Activated CD8-positive, alpha-beta memory T cell treated with anti-CD3 and anti-CD28 coated beads, Interleukin-2, amount 50 U/mL, for 1 hour (primary cell): ENCODE data around the gene PCDH9.

Source experiments
- DNase-seq: peaks from one replicate; pipeline ENCODE4 v3.0.0-alpha.2; 2020; ENCODE audit errors: extremely low read depth

The PCDH9 gene

DNA sequence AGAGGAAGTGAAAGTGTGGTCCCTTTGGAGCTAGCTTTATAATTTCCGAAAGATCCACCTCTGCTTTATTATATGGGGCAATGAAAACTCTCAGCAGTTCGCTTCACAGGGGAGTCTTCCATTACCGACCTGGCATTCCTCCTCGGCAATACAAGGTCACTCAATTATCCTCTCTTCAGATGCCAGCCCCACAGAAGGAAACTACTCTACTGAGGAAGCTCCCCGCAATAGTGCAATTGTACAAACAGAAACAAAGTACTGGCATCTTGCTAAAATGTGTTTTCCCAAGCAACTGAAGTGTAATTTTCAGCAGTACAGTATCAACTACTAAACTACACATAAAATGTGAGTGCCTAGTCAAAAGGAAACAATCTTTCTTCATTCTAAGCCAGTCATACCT lies 702.0 kb downstream of the PCDH9 start:
- DNase-seq = no peak

DNA sequence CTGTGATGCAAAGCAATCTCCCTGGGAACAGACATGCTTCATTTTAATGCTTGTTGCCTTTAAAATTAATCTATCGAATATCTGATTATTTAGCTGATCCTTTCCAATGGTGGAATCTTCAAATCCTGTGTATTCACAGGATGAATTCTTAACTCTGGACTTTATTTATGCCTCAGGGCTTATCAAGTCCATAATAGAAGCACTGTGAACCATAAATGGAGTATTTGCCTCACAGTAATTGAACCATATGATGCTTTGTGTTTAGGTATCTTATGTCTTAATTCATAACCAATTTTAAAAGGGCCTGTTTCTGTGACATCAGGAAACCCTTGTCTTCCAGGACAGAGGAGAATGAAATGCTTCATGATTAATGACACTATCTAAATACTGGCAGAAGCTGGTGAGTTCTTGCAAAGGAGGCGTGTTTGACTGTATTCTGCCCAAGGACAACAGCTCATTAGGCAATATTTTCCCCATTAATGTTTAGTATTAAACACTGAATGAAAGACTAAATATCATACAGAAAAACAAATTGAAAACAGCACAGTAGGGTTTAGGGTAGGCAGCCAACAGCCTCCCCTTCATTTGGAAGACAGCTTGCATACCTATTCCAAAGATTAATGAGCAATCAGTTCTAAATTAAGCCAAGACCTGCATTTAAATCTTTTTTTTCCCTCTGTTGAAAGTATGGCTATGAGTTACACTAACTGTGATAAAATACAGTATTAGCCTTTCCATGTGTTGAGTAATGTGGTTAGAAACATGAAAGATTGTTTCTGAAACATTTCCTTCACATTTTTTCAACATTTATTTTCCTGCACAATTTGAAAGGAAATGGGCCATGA lies 709.4 kb downstream of the PCDH9 start:
- no peak for DNase-seq

DNA sequence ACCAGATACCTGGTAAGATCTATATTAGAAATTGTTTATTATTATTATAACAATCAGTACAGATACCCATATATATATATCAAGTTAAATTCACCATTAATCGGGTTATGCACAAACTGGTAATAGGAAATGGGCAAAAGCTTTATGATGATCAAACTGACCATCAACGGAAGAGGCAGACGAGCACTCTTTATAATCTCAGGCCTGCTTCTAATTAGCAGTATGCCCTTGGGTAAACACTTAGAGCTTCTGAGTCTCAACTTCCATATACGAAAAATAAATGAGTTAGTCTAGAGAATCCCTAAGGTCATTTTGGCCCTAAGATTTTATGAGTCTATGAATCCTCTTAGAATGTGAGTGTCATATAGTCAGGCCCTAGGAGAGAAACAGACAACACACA lies 710.9 kb downstream of the PCDH9 start:
- no peak for DNase-seq

DNA sequence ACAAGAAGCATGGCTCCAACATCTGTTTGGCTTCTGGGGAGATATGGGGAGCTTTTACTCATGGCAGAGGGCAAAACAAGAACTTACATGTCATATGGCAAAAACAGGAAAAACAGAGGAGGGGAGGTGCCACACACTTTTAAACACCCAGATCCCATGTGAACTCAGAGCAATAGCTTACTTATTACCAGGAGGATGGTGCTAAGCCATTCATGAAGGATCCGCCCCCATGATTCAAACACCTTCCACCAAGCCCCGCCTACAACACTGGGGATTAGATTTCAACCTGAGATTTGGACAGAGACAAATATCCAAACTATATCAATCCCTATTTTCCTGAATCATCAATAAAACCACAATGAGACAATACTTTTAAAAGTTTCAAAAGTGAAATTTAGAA lies 712.1 kb downstream of the PCDH9 start:
- no peak for DNase-seq

DNA sequence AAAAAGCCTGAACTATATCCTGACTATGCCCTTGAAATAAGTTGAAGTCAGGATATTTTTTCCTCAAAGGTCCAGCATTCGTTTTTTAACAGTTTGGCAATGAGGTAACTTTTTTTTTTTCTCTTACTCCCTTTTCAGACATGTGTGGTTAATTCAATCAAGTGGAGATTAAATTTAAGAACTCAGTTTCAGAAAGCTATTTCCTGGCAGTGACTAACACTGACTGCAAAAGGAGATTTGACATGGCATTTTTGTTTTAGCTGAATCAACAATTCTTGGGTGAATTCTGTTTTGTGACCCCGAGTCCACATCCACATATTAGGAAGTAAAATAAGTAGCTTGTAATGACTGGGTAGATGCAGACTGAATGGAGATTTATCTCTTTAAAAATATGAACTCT lies 716.4 kb downstream of the PCDH9 start:
- DNase-seq = no peak

DNA sequence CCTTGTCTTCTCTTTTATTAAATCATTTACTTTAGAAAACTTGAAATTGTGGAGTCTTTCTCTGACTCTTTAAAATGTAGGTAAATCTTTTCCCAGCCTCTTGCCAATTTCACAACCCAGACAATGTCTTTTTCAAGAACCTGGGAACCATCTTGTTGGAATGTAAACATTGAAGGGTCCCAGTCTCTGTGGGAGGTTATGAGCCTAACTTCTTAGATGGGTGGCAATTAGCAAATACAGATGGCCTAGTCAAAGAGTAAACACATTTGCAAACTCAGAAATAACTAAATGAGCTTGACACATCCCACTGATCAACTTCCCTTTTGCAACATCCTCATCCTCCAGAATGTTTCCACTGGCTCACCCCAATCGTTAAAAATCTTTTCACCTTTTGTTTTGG lies 721.0 kb downstream of the PCDH9 start:
- DNase-seq = no peak

DNA sequence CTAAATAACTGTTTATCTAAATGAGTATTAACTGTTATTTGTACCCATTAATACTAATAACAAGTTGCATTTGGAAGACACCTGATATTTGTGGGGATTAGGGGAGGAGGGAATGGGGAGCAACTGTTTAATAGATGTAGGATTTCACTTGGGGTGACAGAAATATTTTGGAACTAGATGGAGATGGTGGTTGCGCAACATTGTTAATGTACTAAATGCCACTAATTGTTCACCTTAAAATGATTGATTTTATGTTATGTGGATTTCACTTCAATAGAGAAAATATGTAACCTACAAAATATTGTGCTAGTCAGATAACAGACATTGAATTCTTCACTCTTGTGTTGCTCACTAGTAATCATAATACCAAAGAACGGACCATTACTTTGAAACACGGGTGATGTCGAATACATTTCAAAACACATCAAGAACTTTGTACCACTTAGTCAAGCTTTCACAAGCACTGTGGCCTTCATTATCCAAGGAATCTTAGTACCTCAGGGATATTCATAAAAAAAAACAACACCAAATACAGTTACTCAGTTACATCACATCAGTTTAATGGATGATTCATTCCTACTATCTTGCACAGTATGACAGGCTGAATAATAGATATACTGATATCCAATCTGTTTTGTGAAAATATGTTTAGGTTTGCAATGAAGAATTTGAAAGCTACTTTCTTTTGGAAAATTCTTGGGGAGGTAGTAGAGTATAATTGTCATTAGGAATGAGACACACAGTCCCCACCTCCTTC lies 721.8 kb downstream of the PCDH9 start:
- DNase-seq = no peak

DNA sequence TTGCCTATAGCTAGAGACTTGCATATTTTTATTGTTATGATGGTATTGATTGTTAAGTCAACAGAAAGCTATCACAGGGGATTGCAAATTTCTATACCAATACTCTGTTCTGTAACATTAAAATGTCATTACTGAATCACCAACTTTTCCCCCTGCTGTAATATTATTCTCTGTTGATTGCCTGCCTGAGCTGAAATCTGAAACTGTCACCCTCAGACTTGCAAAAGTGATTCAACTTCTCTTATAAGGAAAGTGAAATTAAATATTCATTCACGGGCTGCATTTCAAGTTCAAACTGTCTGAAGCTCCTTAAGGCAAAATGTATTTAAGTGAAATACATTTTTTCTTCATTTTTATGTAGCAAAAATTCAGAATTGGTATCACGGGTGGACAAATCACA lies 723.2 kb downstream of the PCDH9 start:
- no peak for DNase-seq

DNA sequence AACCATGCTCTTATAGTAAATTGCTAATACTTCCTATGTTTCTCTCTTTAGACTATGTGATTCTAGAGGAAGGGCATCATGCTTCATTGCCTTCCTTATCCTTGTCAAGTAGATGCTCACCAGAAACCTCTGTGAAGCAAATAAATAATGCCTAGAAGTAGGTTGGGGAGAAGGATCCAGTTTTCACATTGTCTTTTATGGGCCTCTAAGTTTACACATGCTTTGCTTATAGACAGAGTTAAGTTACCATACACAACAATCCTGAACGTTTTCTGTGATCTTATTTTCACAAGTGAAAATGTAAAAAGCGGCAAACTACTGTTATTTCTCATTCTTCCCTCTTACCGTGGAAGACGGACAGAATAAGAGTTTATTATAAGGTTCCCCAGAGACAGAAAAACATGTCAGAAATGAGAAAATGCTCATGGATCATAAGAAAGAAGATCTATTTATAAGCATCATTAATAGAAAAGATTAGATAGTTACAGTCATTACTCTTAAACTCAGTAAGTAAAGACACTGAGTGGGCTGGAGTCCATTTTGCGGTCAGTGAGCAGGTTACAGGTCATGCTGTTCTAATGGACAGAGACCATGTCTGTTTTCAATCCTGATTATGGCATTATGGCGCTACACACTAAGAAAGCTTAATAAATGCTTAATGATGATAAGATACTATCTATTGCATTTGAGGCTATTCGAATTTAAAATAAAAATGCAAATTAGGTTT lies 723.9 kb downstream of the PCDH9 start:
- DNase-seq = no peak

DNA sequence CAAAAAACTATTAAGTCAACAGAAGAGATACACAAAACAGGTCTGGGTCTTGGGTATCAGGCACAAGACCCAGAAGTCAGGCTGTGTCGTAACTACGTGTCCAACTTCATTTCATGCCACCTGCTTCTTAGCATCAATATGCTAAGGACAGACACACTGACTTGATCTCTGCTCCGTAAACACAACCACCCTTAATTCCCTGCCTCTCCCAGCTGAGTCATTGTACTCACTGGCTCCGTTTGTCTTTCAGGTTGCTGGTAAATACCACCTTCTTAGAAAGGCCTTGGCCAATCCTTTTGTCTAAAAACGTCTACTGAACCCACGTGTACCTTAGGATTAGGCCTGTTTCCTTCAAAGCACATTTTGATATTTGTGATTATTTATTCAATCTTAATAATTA lies 726.2 kb downstream of the PCDH9 start:
- no peak for DNase-seq

DNA sequence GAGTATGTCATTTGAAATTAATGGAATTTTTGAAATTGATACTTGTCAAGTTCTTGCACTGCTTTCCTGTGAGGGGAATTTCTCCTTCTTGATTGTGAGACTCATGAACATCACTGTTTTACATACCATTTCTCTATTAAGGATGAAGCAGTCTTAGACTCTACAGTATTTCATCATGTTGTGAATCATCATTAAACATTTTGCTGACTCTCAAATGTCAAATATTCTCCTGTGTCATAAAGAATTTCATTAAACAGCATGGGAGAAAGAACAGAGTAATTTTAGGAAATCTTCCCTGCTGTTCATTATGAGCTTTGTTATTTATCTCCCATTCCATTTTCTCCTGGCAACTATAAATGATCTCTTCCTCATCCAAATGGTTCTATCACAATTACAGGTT lies 729.0 kb downstream of the PCDH9 start:
- no peak for DNase-seq

DNA sequence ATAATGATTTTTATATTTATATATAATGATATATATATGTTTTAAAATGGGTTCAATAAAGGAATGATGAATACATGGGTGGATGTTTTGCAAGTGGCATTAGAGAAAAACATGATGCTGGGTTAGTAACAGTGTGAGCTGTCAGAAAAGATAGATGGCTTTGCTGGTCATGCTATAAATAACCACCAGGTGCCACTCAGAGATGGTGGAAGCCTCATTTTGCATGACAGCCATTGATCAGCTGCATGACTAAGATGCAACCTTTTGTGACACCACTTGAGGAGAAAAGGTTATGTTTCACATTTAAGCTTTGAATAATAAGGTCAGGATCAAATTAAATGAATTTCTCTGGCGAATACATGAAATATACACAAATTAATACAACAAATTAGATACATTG lies 737.7 kb downstream of the PCDH9 start:
- DNase-seq = no peak

DNA sequence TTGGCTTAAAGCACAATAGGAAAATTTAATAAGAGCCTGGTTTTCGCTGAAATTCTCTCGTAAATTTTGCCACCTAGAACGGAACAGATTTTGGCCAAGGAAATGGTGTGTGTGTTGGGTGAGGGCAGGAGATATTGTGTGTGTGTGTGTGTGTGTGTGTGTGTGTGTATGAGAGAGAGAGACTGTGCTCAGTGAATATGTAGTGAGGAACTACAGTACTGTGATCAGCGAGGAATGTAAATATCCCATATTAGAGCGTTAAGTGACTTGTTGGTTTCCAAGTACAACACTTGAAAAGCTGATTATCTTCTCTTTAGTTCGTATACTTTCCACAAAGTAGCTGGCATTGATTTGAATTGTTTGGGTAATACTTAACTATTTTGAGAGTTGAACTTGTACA lies 738.9 kb downstream of the PCDH9 start:
- no peak for DNase-seq

DNA sequence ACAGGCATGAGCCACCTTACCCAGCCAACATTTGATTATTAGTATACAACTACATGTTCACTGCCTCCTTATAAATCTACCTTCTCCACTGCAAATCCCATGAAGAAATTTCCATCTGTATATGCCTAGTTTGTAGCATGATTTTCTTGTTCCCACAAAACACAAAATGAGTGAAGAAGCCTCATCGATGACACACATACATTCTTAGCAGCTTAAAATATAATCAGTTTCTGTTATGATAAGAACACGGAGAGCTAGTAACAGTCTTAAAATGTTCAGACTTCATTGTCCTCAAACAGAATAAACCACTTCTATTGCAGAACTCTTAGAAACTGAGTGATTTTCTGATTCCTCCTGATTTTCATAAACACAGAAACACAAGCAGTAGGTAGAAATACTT lies 740.5 kb downstream of the PCDH9 start:
- no peak for DNase-seq

DNA sequence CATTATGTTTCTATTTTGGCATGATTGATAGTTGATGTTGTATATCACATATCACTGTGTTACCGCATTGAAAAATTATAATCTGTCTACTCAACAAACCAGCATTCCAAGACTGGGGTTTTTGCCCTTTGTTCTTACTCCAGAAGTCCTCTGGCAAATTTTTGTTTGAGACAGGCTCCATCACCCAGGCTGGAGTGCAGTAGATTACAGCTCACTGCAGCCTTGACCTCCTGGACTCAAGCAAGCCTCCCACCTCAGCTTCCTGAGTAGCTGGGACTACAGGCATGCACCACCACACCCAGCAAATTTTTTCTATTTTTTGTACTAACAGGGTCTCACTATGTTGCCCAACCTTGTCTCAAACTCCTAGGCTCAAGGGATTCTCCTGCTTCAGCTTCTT lies 741.0 kb downstream of the PCDH9 start:
- no peak for DNase-seq

DNA sequence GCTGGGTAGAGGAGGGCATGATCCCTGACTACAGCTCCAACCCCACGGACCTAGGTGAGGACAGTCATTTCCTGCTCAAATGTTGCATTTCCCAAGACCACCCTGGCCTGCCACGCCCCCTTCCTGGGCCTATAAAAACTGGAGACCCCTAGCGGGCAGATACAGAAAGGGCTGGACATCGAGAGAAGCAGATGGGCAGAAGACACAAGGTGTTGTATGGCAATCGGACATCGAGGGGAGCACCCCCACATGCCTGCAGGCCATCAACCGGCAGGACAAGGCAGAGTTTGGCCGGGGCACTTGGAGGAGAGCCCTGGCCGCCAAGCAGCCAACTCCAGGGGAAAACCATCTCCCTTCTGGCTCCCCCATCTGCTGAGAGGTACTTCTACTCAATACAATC lies 746.4 kb downstream of the PCDH9 start:
- no peak for DNase-seq

DNA sequence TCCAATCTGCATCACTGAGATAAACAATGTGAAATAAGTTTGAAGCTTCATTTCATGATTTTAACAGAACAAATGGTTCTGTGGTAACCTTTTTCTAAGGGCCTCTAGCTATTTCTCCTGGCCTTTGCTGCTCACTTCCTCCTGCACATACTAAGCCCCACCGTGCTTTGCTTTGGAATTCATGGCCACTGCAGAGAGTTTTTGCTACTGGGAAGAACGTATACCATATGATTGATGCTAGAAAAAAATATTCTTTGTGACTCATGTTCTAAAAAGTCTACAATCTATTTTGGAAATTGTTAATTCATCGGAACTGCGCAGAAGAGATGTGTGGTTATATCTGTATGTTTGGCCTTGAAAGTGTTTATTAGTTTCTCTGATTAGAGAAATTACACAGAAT lies 747.3 kb downstream of the PCDH9 start:
- no peak for DNase-seq

DNA sequence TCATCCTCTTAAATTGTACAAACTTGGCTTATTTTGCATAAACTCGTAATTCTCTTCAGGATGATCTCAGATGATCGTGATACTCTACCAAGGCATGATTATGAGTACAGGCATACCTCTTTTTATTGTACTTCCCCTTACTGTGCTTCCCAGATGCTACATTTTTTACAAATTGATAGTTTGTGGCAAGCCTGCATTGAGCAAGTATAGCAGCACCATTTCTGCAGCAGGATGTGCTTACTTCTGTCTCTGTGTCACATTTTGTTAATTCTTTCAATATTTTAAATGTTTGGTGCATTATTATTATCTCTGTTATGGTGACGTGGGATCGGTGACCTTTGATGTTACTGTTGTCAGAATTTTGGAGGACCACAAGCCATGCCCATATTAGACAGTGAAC lies 752.3 kb downstream of the PCDH9 start:
- DNase-seq = no peak

DNA sequence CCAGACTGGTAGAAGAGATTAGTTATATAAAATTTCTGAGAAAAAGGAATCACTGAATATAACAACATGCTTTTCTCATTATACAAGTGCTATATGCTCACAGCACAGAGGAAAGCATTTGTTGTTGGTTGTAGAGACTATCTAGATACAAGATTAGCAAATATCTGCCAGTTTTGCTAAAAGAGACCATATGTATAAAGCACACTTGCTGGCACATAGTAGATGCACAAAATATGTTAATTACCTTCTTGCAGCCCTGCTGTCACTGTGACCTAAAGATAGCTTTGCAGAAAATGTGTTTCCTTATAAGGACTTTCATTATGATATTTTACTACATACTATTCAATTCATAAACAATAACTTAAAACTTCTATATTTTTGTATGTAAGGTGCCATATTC lies 755.1 kb downstream of the PCDH9 start:
- no peak for DNase-seq

DNA sequence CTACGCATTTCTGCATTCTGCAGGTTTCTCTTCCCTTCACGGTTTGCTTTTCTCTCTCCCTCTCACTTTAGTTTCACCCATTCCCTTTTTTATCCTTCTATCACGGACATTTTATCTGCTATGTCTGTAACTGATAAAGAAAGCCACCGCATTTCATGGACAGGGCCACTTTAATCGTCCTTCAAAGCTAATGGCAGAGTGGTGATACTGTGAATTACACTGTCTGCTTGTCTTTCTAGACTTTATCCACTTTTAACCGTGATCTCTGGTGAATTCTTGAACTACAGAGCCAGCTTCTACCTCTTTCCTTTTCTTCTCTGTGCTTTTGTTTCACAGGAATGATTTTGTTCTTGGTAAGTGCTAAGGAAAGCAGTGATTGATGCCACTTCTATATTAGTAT lies 760.4 kb downstream of the PCDH9 start:
- no peak for DNase-seq

DNA sequence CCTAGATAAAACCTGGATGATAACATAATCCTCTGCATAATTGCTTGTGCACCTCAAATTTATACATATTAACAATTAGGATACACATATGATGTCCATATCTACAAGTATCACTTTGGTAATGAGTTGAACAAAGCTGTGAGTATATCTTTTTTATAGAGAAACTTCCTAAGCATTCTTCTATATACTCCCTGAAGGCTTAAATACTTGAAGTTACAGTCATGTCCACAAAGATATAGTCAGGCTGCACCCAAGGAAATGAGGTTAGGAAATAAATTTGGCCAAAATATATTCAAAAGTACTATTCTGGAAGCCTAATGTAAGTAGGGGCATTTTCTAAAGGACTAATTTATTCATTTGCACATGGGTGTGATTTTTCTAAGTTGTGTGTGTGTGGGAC lies 761.5 kb downstream of the PCDH9 start:
- no peak for DNase-seq

DNA sequence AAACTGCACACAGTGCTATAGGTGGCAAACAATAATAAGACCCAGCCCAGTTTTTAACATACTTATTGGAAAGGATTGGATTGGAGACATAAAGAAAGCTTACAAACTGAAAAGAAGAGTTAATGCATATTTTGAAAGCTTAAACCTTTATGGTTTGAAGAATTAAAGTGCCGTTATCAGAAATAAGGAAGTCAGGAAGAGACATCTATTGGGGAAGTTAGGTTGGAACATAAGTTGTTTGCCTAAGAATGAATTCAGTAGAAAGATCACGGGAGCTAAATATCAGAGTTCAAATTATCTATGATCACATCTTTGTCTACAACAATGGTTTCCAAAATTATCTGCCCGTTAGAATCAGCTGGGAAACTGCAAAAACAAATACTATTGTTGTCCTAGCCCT lies 767.9 kb downstream of the PCDH9 start:
- DNase-seq = no peak

DNA sequence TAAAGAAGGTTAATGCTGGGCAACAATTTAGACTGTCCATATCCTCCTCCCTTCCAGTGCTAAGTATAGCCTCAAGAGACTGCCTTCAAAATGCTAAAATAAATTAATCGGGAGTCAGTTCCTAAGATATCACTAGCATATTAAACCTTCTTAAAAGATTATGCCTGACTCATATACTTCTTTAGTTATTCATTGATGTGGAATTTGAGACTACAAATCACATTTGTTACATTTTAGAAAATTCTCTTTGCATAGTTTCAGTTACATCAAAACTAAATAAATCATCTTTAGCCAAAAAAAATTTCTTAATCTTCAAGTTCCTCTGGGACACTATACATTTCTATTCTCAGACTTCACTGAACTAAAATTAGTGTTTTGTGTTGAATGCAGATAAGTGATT lies 769.1 kb downstream of the PCDH9 start:
- DNase-seq = no peak
